PFSK-1 (cell line): Measurements from ENCODE around the gene PRAME.

Source experiments
- FOXP2 ChIP-seq: optimal IDR thresholded peaks from 2 replicates; pipeline ENCODE3; 2011; ENCODE audit warnings: borderline replicate concordance, control low read depth, inconsistent platforms; ENCODE audit not compliant: insufficient read depth; ENCODE audit errors: extremely low read length, extremely low read depth
- POLR2AphosphoS5 ChIP-seq: IDR thresholded peaks from 2 replicates; pipeline ENCODE4 v1.6.1; 2012; ENCODE audit warnings: low read depth, mild to moderate bottlenecking, control low read depth, low read length, moderate library complexity
- REST ChIP-seq, 2 experiments: IDR thresholded peaks; 2 replicates each; pipeline versions ENCODE4 v1.6.1 to v1.8.0; 2011 to 2012; ENCODE audit warnings: low read depth in 2 of 2, low read length in 2 of 2, control low read depth in 1 of 2, inconsistent platforms in 1 of 2, mild to moderate bottlenecking in 1 of 2, moderate library complexity in 1 of 2; ENCODE audit not compliant: insufficient read depth in 1 of 2
- SIN3A ChIP-seq: IDR thresholded peaks from 2 replicates; pipeline ENCODE4 v1.6.1; 2012; ENCODE audit warnings: mild to moderate bottlenecking, low read length, moderate library complexity, borderline replicate concordance; ENCODE audit not compliant: insufficient read depth
- TAF1 ChIP-seq: IDR thresholded peaks from 2 replicates; pipeline ENCODE4 v1.6.1; 2012; ENCODE audit warnings: low read length, control low read depth, borderline replicate concordance; ENCODE audit not compliant: insufficient read depth

The PRAME gene

GRCh38 chr22:22519591-22519990, 39.5 kb downstream of the PRAME start:
- TF ChIP-seq TAF1 (no peak), SIN3A (no peak), REST (IDR thresholded peaks at IDR 0.05; ENCODE audit: insufficient read depth in 1 of 2, low read depth in 2 of 2, low read length in 2 of 2) (no peak), FOXP2 (no peak), POLR2AphosphoS5 (no peak)

GRCh38 chr22:22516992-22517391, 42.1 kb downstream of the PRAME start:
- TF ChIP-seq TAF1 (no peak), SIN3A (no peak), FOXP2 (no peak), POLR2AphosphoS5 (no peak), REST (IDR thresholded peaks at IDR 0.05; ENCODE audit: insufficient read depth in 1 of 2, low read depth in 2 of 2, low read length in 2 of 2) (no peak)

- TF ChIP-seq POLR2AphosphoS5 (no peak), SIN3A (no peak), TAF1 (no peak), FOXP2 (no peak), REST (IDR thresholded peaks at IDR 0.05; ENCODE audit: insufficient read depth in 1 of 2, low read depth in 2 of 2, low read length in 2 of 2) (no peak)
Observed at GRCh38 chr22:22515890-22516289, 43.2 kb downstream of the PRAME start.

- TF ChIP-seq SIN3A (no peak), REST (IDR thresholded peaks at IDR 0.05; ENCODE audit: insufficient read depth in 1 of 2, low read depth in 2 of 2, low read length in 2 of 2) (no peak), FOXP2 (no peak), POLR2AphosphoS5 (no peak), TAF1 (no peak)
Observed at GRCh38 chr22:22513619-22514018, 45.4 kb downstream of the PRAME start.

- TF ChIP-seq REST (IDR thresholded peaks at IDR 0.05; ENCODE audit: insufficient read depth in 1 of 2, low read depth in 2 of 2, low read length in 2 of 2) (no peak), SIN3A (no peak), POLR2AphosphoS5 (no peak), FOXP2 (no peak), TAF1 (no peak)
Observed at GRCh38 chr22:22512951-22513350, 46.1 kb downstream of the PRAME start.
